Upper lobe of left lung (tissue), 6 donors: ENCODE measurements around the gene DOK7. TPM values are rescaled to one million over a fixed set of nuclear protein-coding genes. Genes with fewer than 3 reads are reported as not detected.

Experiments used
- ATAC-seq, 2 donors: fragments of 200-7000 bp; cut with Tn5 transposase; one replicate each; pipeline ENCODE4 v1.9.1; 2022; ENCODE audit warnings: mild to moderate bottlenecking in 2 of 2, moderate library complexity in 2 of 2; ENCODE audit not compliant: low FRiP score in 2 of 2
- DNase-seq, 2 donors: peaks; one replicate each; pipeline ENCODE4 v3.0.0-alpha.2; 2019 to 2020
- H3K27ac ChIP-seq, 4 donors: fragments of 200-600 bp; sonication (generic); one replicate each; pipeline ENCODE4 v1.5.1; 2016 to 2019
- H3K27me3 ChIP-seq, 4 donors: fragments of 200-600 bp; sonication (generic); one replicate each; pipeline ENCODE4 v1.5.1; 2017 to 2019
- H3K36me3 ChIP-seq, 4 donors: fragments of 200-600 bp; sonication (generic); one replicate each; pipeline ENCODE4 v1.5.1; 2016 to 2019
- H3K4me1 ChIP-seq, 4 donors: fragments of 200-600 bp; sonication (generic); one replicate each; pipeline ENCODE4 v1.5.1; 2018 to 2019
- H3K4me3 ChIP-seq, 4 donors: fragments of 200-600 bp; sonication (generic); one replicate each; pipeline ENCODE4 v1.5.1; 2017 to 2019; ENCODE audit warnings: mild to moderate bottlenecking in 2 of 4, moderate library complexity in 1 of 4
- H3K9me3 ChIP-seq, 4 donors: fragments of 200-600 bp; sonication (generic); one replicate each; pipeline ENCODE4 v1.5.1; 2018 to 2019
- EP300 ChIP-seq, 4 donors: sonication (generic); formaldehyde crosslinking; IDR thresholded peaks; one replicate each; pipeline ENCODE4 v1.5.1; 2017; ENCODE audit warnings: antibody characterized with exemption in 4 of 4, control low read depth in 2 of 4
- POLR2A ChIP-seq, 4 donors: fragments of 450-650 bp; IDR thresholded peaks; one replicate each; pipeline ENCODE4 v1.5.1; 2016 to 2017; ENCODE audit warnings: antibody characterized with exemption in 4 of 4, mild to moderate bottlenecking in 2 of 4
- POLR2AphosphoS5 ChIP-seq, 2 donors: sonication (generic); formaldehyde crosslinking; IDR thresholded peaks; one replicate each; pipeline ENCODE4 v1.5.1; 2017; ENCODE audit warnings: antibody characterized with exemption in 2 of 2
- WGBS, 2 donors: methylation state at CpG; one replicate each; pipeline ENCODE4 v1.1.5; 2017 to 2018; 5-methylcytosine and 5-hydroxymethylcytosine counted together
- total RNA-seq, 6 donors: library from RNA; depleted of rRNA in 4 of 6; stranded (reverse); fragments of >200 nt in 4 of 6; gene quantifications; one replicate each; pipeline versions ENCODE4 v1.1.0 to v1.2.1, GENCODE V29; 2016 to 2021
- TF ChIP-seq, protein P1 (sequence below), 6 experiments: fragments of 450-650 bp in 4 of 6; fragments of 200-600 bp in 2 of 6; sonication (generic) in 2 of 6; IDR thresholded peaks; one replicate each; pipeline ENCODE4 v1.5.1; 2016 to 2019; ENCODE audit warnings: antibody characterized with exemption in 6 of 6
- donor health status: DM: no; HTN: no; CAD: no; lungs with moderate emphysema.
- donor health status: DM: no; HTN: yes; CAD: no; lungs with severe emphysema.

Gene DOK7
- total RNA-seq, 6 donors from 2014 or later, result 2.1 to 16.0 (median 4.0) TPM

DNA sequence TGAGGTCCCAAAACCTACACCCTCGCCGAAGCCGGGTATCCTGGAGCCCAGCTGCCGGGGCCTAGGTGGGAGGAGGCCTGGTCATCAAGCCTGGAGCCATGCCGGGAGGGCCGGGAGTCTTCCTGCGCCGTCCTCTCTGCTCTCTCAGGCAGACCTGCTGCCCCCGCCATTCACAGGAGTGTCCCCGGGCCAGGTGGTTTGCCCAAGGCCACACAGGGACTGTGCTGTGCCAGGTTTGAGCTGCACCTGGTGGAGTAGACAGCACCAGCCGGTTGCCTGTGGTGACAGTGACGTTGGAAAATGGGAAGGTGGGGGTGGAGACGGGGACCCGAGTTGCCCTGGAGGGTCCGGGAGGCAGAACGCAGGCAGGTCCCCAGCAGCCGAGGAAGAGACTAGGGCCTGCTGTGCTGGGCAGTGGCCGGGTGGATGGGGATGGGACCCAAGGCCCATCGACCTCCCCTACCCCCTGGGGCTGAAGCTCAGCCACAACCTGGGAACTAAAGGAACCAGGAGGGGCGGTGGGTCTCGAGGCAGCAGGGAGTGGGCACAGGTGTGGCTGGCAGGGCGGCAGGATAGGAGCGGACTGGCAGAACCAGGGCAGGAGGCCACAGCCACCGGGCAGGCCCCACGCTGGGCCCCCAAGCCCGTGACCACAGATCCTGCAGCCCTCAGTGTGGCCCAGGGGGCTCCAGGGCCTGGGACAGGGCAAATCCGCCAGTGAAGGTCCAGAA, 9.5 kb downstream of the DOK7 start:
- 92% methylated on average over 19 to 27 of the region's 27 CpGs for WGBS, 2 donors

DNA sequence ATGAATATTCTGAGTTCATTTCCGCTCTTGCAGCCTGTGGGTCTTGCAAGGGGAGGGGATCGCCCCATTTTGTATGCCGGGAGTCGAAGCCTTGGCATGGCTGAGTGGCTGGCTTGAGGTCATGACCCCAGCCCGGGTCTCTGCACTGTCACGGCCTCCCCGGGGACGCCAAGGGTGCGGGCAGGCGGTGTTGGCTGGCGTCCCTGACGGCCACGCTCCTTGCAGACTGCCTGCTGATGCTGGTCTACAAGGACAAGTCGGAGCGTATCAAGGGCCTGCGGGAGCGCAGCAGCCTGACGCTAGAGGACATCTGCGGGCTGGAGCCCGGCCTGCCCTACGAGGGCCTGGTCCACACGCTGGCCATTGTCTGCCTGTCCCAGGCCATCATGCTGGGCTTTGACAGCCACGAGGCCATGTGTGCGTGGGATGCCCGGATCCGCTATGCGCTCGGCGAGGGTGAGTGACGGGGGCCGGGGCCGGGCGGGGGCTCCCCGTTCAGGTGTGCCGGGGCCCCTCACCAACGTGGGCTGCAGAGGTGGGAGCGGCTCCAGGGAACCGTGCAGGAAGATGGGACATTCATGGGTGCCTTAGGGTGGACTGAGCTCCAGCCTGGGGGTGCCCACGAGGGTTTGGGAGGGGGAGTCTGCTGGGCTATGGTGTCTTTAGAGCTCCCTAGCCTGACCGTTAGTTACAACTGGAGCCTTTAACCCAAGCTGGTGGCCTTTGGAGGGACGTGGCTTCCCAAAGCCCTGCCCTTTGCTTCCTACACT, 10.3 kb downstream of the DOK7 start:
- Histone ChIP-seq H3K27ac (no peak overlapping the region), H3K27me3 (no peaks in the 10 kb centered on the region), H3K9me3 (no peaks in the 10 kb centered on the region), H3K4me1 (peaks cover 0 to 11% (median 0%) of the 10 kb centered on the region in 4 donors), H3K36me3 (no peaks in the 10 kb centered on the region), H3K4me3 (no peak overlapping the region)
- TF ChIP-seq, protein P1, sequence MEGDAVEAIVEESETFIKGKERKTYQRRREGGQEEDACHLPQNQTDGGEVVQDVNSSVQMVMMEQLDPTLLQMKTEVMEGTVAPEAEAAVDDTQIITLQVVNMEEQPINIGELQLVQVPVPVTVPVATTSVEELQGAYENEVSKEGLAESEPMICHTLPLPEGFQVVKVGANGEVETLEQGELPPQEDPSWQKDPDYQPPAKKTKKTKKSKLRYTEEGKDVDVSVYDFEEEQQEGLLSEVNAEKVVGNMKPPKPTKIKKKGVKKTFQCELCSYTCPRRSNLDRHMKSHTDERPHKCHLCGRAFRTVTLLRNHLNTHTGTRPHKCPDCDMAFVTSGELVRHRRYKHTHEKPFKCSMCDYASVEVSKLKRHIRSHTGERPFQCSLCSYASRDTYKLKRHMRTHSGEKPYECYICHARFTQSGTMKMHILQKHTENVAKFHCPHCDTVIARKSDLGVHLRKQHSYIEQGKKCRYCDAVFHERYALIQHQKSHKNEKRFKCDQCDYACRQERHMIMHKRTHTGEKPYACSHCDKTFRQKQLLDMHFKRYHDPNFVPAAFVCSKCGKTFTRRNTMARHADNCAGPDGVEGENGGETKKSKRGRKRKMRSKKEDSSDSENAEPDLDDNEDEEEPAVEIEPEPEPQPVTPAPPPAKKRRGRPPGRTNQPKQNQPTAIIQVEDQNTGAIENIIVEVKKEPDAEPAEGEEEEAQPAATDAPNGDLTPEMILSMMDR (IDR thresholded peaks at IDR 0.05), result no peak
- TF ChIP-seq POLR2A (IDR thresholded peaks at IDR 0.05), result no peak
- TF ChIP-seq POLR2AphosphoS5 (IDR thresholded peaks at IDR 0.05), result no peak
- no peak for TF ChIP-seq EP300 (IDR thresholded peaks at IDR 0.05)
- peak in 1 of 2 donors; percentile 79 for DNase-seq
- ATAC-seq, result no peak
- WGBS, 2 donors, result 85 to 87% methylated on average over 10 to 37 of the region's 41 CpGs

More for the DNA sequence above, 9.5 kb downstream of the DOK7 start:
- Histone ChIP-seq H3K4me3 (no peak overlapping the region), H3K36me3 (no peaks in the 10 kb centered on the region), H3K27me3 (no peaks in the 10 kb centered on the region), H3K27ac (no peak overlapping the region), H3K9me3 (no peaks in the 10 kb centered on the region), H3K4me1 (peaks cover 0 to 11% (median 0%) of the 10 kb centered on the region in 4 donors)
- peak in 1 of 2 donors; percentile 67 for DNase-seq
- TF ChIP-seq POLR2AphosphoS5 (IDR thresholded peaks at IDR 0.05) (no peak), EP300 (IDR thresholded peaks at IDR 0.05) (no peak), POLR2A (IDR thresholded peaks at IDR 0.05) (no peak)
- TF ChIP-seq, protein P1 (IDR thresholded peaks at IDR 0.05), result no peak
- no peak for ATAC-seq

DNA sequence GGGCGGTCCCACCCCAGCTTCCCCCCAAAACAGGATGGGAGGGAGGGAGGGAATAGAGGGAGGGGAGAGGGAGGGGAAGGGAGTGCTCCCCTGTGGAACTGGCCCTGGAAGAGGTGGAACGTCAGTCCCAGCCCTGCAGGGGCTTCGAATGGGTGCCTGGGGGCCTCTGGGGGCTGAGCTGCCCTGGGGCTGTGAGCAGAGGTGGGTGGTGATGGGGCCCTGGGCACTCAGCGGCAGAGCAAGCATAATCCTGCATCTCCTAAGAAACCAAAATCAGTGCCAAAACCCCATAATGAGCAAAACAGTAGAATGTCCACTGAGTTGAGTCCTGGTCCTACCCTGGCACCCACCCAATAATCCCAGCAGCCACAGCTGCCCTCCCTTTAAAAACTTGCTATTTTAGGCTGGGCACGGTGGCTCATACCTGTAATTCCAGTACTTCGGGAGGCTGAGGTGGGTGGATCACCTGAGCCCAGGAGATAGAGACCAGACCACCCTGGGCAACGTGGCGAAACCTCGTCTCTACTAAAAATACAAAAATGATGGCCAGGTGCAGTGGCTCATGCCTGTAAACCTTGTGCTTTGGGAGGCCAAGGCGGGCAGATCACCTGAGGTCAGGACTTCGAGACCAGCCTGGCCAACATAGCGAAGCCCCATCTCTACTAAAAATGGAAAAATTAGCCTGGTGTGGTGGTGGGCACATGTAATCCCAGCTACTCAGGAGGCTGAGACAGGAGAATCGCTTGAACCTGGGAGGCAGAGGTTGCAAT, 11.1 kb downstream of the DOK7 start:
- Histone ChIP-seq H3K27ac (no peak overlapping the region), H3K27me3 (no peaks in the 10 kb centered on the region), H3K9me3 (no peaks in the 10 kb centered on the region), H3K4me1 (peaks cover 0 to 11% (median 0%) of the 10 kb centered on the region in 4 donors), H3K36me3 (no peaks in the 10 kb centered on the region), H3K4me3 (no peak overlapping the region)
- DNase-seq, result peak in 1 of 2 donors; percentile 33
- ATAC-seq, result no peak
- WGBS, 2 donors, result 86% methylated on average over 12 to 13 of the region's 13 CpGs
- no peak for TF ChIP-seq POLR2AphosphoS5 (IDR thresholded peaks at IDR 0.05)
- no peak for TF ChIP-seq POLR2A (IDR thresholded peaks at IDR 0.05)
- TF ChIP-seq EP300 (IDR thresholded peaks at IDR 0.05), result no peak
- TF ChIP-seq, protein P1 (IDR thresholded peaks at IDR 0.05), result no peak

DNA sequence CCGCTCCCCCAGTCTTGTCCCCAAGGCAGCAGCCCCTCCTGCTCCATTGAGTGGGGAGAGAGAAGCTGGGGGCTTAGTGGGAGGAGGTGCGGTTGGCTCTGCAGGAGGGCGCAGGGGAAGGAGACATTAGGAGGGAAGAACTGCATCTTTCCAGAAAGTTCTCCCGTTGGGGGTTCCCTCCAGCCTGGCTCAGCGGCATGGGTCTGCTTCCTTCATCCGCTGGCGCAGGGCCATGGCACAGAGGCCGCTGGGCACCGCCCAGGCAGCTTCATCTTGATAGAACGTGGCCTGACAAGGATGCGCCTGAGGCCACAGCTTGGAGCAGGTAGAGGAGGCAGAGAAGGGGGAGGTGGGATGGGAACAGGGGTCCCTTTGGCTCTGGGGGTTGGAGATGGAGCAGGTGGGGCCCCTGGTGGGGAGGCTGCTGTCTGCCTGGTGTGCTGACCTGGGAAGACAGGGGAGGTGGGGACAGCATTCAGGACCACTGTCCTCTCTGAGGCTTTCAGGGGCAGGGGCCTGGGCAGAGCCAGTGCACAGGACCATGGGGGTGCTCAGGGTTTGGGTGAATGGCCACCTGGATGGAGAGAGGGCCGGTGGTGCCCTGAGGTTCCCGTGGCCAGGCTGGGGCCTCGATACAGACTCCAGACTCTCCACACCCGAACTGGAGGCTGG, 12.1 kb downstream of the DOK7 start:
- Histone ChIP-seq H3K36me3 (no peaks in the 10 kb centered on the region), H3K4me3 (no peak overlapping the region), H3K4me1 (peaks cover 0 to 5% (median 0%) of the 10 kb centered on the region in 4 donors), H3K9me3 (no peaks in the 10 kb centered on the region), H3K27me3 (no peaks in the 10 kb centered on the region), H3K27ac (no peak overlapping the region)
- DNase-seq (peak in 1 of 2 donors; percentile 57), ATAC-seq (no peak)
- WGBS, 2 donors, result 65 to 77% methylated on average over 11 to 15 of the region's 15 CpGs
- TF ChIP-seq POLR2A (IDR thresholded peaks at IDR 0.05), result no peak
- TF ChIP-seq, protein P1 (IDR thresholded peaks at IDR 0.05), result no peak
- TF ChIP-seq EP300 (IDR thresholded peaks at IDR 0.05), result no peak
- no peak for TF ChIP-seq POLR2AphosphoS5 (IDR thresholded peaks at IDR 0.05)
